ENCODE data around the gene TGM2.

Gene TGM2

GRCh38 chr20:38210741-38211140 lies 45.7 kb upstream of the TGM2 start:
- Histone ChIP-seq H3K36me3 (ENCODE audit: control insufficient read depth in 2 of 2, insufficient read depth in 1 of 2, low read length in 2 of 2) (no peaks in the 10 kb centered on the region), H3K27ac (ENCODE audit: extremely low read depth, low read depth, low read length) (no peak overlapping the region), H3K4me1 (ENCODE audit: control insufficient read depth, insufficient read depth, low read length) (no peaks in the 10 kb centered on the region), H3K9me3 (ENCODE audit: control insufficient read depth, insufficient read depth, low read depth, low read length) (no peaks in the 10 kb centered on the region), H3K4me3 (ENCODE audit: low read depth, low read length) (no peak overlapping the region)
- ChIA-PET POLR2A (no interaction called here), CTCF (interaction anchor here (0.6 to 3.5 kb wide), 3 partner anchors 10 to 153 kb away, joined by 3 to 25 read pairs (median 6); no protein-coding TSS in a partner anchor)
- no peak for TF ChIP-seq ZFHX2 (tag by site-specific recombination; conservative IDR thresholded peaks at IDR 0.05)
- no peak for TF ChIP-seq ZNF19 (tag by site-specific recombination; IDR thresholded peaks at IDR 0.05; ENCODE audit: low read depth)
- TF ChIP-seq SP3 (tag by site-specific recombination; IDR thresholded peaks at IDR 0.05) = no peak
- TF ChIP-seq, protein P1, sequence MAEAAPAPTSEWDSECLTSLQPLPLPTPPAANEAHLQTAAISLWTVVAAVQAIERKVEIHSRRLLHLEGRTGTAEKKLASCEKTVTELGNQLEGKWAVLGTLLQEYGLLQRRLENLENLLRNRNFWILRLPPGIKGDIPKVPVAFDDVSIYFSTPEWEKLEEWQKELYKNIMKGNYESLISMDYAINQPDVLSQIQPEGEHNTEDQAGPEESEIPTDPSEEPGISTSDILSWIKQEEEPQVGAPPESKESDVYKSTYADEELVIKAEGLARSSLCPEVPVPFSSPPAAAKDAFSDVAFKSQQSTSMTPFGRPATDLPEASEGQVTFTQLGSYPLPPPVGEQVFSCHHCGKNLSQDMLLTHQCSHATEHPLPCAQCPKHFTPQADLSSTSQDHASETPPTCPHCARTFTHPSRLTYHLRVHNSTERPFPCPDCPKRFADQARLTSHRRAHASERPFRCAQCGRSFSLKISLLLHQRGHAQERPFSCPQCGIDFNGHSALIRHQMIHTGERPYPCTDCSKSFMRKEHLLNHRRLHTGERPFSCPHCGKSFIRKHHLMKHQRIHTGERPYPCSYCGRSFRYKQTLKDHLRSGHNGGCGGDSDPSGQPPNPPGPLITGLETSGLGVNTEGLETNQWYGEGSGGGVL (tag by site-specific recombination; IDR thresholded peaks at IDR 0.05) = no peak
- no peak for TF ChIP-seq KLF9 (tag by site-specific recombination; IDR thresholded peaks at IDR 0.05; ENCODE audit: low read depth)
- no peak for TF ChIP-seq ZNF76 (tag by site-specific recombination; IDR thresholded peaks at IDR 0.05; ENCODE audit: borderline replicate concordance, low read depth)
- TF ChIP-seq WT1 (tag by site-specific recombination; IDR thresholded peaks at IDR 0.05) = no peak
- no peak for TF ChIP-seq ZNF830 (tag by site-specific recombination; IDR thresholded peaks at IDR 0.05; ENCODE audit: low read depth)
- TF ChIP-seq ZNF768 (tag by site-specific recombination; IDR thresholded peaks at IDR 0.05) = no peak
- TF ChIP-seq BCL6B (tag by site-specific recombination; IDR thresholded peaks at IDR 0.05) = no peak

- Histone ChIP-seq H3K36me3 (ENCODE audit: control insufficient read depth in 2 of 2, insufficient read depth in 1 of 2, low read length in 2 of 2) (no peaks in the 10 kb centered on the region), H3K27ac (ENCODE audit: extremely low read depth, low read depth, low read length) (no peak overlapping the region), H3K4me3 (ENCODE audit: low read depth, low read length) (no peak overlapping the region), H3K4me1 (ENCODE audit: control insufficient read depth, insufficient read depth, low read length) (no peaks in the 10 kb centered on the region), H3K9me3 (ENCODE audit: control insufficient read depth, insufficient read depth, low read depth, low read length) (no peaks in the 10 kb centered on the region)
- TF ChIP-seq, protein P2, sequence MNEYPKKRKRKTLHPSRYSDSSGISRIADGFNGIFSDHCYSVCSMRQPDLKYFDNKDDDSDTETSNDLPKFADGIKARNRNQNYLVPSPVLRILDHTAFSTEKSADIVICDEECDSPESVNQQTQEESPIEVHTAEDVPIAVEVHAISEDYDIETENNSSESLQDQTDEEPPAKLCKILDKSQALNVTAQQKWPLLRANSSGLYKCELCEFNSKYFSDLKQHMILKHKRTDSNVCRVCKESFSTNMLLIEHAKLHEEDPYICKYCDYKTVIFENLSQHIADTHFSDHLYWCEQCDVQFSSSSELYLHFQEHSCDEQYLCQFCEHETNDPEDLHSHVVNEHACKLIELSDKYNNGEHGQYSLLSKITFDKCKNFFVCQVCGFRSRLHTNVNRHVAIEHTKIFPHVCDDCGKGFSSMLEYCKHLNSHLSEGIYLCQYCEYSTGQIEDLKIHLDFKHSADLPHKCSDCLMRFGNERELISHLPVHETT (tag by site-specific recombination; IDR thresholded peaks at IDR 0.05) = no peak
- TF ChIP-seq GLIS1 (tag by site-specific recombination; IDR thresholded peaks at IDR 0.05) = 0 out of 2 replicates have a peak, but pooled peaks have one; percentile 14
- ChIA-PET POLR2A (no interaction called here), CTCF (interaction anchor here (0.6 to 3.5 kb wide), 3 partner anchors 11 to 152 kb away, joined by 3 to 25 read pairs (median 6); no protein-coding TSS in a partner anchor)
Measured at GRCh38 chr20:38209736-38210405, 44.8 kb upstream of the TGM2 start.

- POLR2A ChIA-PET = no interaction called here
- CTCF ChIA-PET = interaction anchor here (3.5 kb wide), 1 partner anchor 12 kb away, joined by 25 read pairs; no protein-coding TSS in a partner anchor
- H3K27ac ChIP-seq (ENCODE audit: extremely low read depth, low read depth, low read length) = no peak overlapping the region
- TF ChIP-seq ZNF157 (tag by site-specific recombination; IDR thresholded peaks at IDR 0.05) = no peak
- TF ChIP-seq OVOL3 (tag by site-specific recombination; IDR thresholded peaks at IDR 0.05) = no peak
- TF ChIP-seq ZNF571 (tag by site-specific recombination; IDR thresholded peaks at IDR 0.05) = no peak
- no peak for TF ChIP-seq ZNF776 (tag by site-specific recombination; IDR thresholded peaks at IDR 0.05; ENCODE audit: borderline replicate concordance)
- TF ChIP-seq ZNF664 (tag by site-specific recombination; IDR thresholded peaks at IDR 0.05) = no peak
- TF ChIP-seq ZNF624 (tag by site-specific recombination; IDR thresholded peaks at IDR 0.05) = no peak
- TF ChIP-seq ZNF248 (tag by site-specific recombination; IDR thresholded peaks at IDR 0.05) = no peak
- TF ChIP-seq ZSCAN30 (tag by site-specific recombination; IDR thresholded peaks at IDR 0.05) = no peak
- no peak for TF ChIP-seq ZNF292 (tag by site-specific recombination; IDR thresholded peaks at IDR 0.05; ENCODE audit: borderline replicate concordance, low read depth)
- no peak for TF ChIP-seq ZNF768 (tag by site-specific recombination; IDR thresholded peaks at IDR 0.05)
- no peak for TF ChIP-seq SP2 (tag by site-specific recombination; IDR thresholded peaks at IDR 0.05)
- no peak for TF ChIP-seq ZNF623 (tag by site-specific recombination; IDR thresholded peaks at IDR 0.05)
- TF ChIP-seq ZNF585B (tag by site-specific recombination; IDR thresholded peaks at IDR 0.05) = no peak
Measured at GRCh38 chr20:38209054-38209675, 44.1 kb upstream of the TGM2 start.

More at GRCh38 chr20:38209054-38209675, 44.1 kb upstream of the TGM2 start:
- Histone ChIP-seq H3K36me3 (ENCODE audit: control insufficient read depth in 2 of 2, insufficient read depth in 1 of 2, low read length in 2 of 2) (no peaks in the 10 kb centered on the region), H3K4me3 (ENCODE audit: low read depth, low read length) (no peak overlapping the region), H3K4me1 (ENCODE audit: control insufficient read depth, insufficient read depth, low read length) (no peaks in the 10 kb centered on the region), H3K9me3 (ENCODE audit: control insufficient read depth, insufficient read depth, low read depth, low read length) (no peaks in the 10 kb centered on the region)
